CD14-positive monocyte (primary cell): ENCODE measurements around the gene FAM169A. TPM values are rescaled to one million over a fixed set of nuclear protein-coding genes. Genes with fewer than 3 reads are reported as not detected.
"Not testable (repeated sequence)": the region's sequence is repeated elsewhere in the genome, so short reads cannot be mapped to it uniquely, and the experiment has no call there.

Experiments used
- DNase-seq, 3 donors: peaks; one replicate each; pipeline ENCODE4 v3.0.0-alpha.2; 2011 to 2022
- H2AFZ ChIP-seq: 2 replicates; pipeline ENCODE4 v1.6.0; 2012; ENCODE audit warnings: mild to moderate bottlenecking, low read depth, low read length, inconsistent platforms; ENCODE audit not compliant: insufficient read depth, poor library complexity, severe bottlenecking
- H3K27ac ChIP-seq, 2 donors: 1 replicate in 1 of 2; 2 replicates in 1 of 2; pipeline ENCODE4 v1.5.1; 2012 to 2013; ENCODE audit warnings: low read length in 2 of 2, control low read depth in 1 of 2, inconsistent platforms in 1 of 2, low read depth in 1 of 2, mild to moderate bottlenecking in 1 of 2
- H3K27me3 ChIP-seq, 2 donors: one replicate each; pipeline versions ENCODE4 v1.6.0 to v1.6.1; 2011 to 2013; ENCODE audit warnings: low read length in 2 of 2; ENCODE audit not compliant: control insufficient read depth in 2 of 2, insufficient read depth in 2 of 2
- H3K36me3 ChIP-seq, 2 donors: replicated peaks in 1 of 2; 1 replicate in 1 of 2; 2 replicates in 1 of 2; pipeline versions ENCODE4 v1.5.1 to v1.6.1; 2012 to 2013; ENCODE audit warnings: low read length in 2 of 2, control low read depth in 1 of 2, inconsistent platforms in 1 of 2, mild to moderate bottlenecking in 1 of 2; ENCODE audit not compliant: insufficient read depth in 2 of 2, control insufficient read depth in 1 of 2
- H3K4me1 ChIP-seq, 2 donors: 1 replicate in 1 of 2; 2 replicates in 1 of 2; pipeline versions ENCODE4 v1.5.1 to v1.6.1; 2012 to 2013; ENCODE audit warnings: low read length in 2 of 2, control low read depth in 1 of 2, inconsistent platforms in 1 of 2, mild to moderate bottlenecking in 1 of 2, moderate library complexity in 1 of 2; ENCODE audit not compliant: insufficient read depth in 2 of 2, control insufficient read depth in 1 of 2
- H3K4me2 ChIP-seq: replicated peaks from 2 replicates; pipeline ENCODE3; 2012; ENCODE audit warnings: low read length, moderate library complexity, mild to moderate bottlenecking; ENCODE audit not compliant: poor library complexity, severe bottlenecking; ENCODE audit errors: extremely low read depth
- H3K4me3 ChIP-seq, 3 experiments: fragments of 200-600 bp in 1 of 3; sonication (generic) in 1 of 3; replicated peaks in 1 of 3; 1 replicate in 2 of 3; 2 replicates in 1 of 3; pipeline ENCODE4 v1.5.1; 2011 to 2013; ENCODE audit warnings: low read length in 3 of 3, mild to moderate bottlenecking in 3 of 3, control low read depth in 2 of 3, low read depth in 2 of 3, inconsistent platforms in 1 of 3, moderate library complexity in 1 of 3
- H3K79me2 ChIP-seq: 2 replicates; pipeline ENCODE4 v1.6.0; 2012; ENCODE audit warnings: mild to moderate bottlenecking, control low read depth, inconsistent platforms, low read length, moderate library complexity; ENCODE audit not compliant: insufficient read depth
- H3K9ac ChIP-seq: 2 replicates; pipeline ENCODE4 v1.6.0; 2017; ENCODE audit warnings: low read length, mild to moderate bottlenecking; ENCODE audit not compliant: insufficient read depth, poor library complexity, severe bottlenecking
- H3K9me3 ChIP-seq, 2 donors: replicated peaks in 1 of 2; 1 replicate in 1 of 2; 2 replicates in 1 of 2; pipeline versions ENCODE4 v1.5.1 to v1.6.1; 2012 to 2013; ENCODE audit warnings: low read length in 2 of 2, control low read depth in 1 of 2; ENCODE audit not compliant: control insufficient read depth in 1 of 2, insufficient read depth in 1 of 2
- H4K20me1 ChIP-seq: 2 replicates; pipeline ENCODE4 v1.6.0; 2012; ENCODE audit warnings: mild to moderate bottlenecking, low read length, control low read depth, moderate library complexity; ENCODE audit not compliant: insufficient read depth
- H3K27ac Mint-ChIP-seq, 7 donors: one replicate each; pipeline ENCODE4 v1.8.0; 2020; ENCODE audit warnings: mild to moderate bottlenecking in 7 of 7, mixed read lengths in 7 of 7, moderate library complexity in 6 of 7, inconsistent platforms in 2 of 7
- H3K27me3 Mint-ChIP-seq, 3 donors: one replicate each; pipeline ENCODE4 v1.8.0; 2021 to 2022; ENCODE audit warnings: low read depth in 3 of 3, mild to moderate bottlenecking in 3 of 3, mixed read lengths in 3 of 3, moderate library complexity in 3 of 3, inconsistent platforms in 1 of 3
- H3K36me3 Mint-ChIP-seq, 2 donors: one replicate each; pipeline ENCODE4 v1.8.0; 2020; ENCODE audit warnings: mixed read lengths in 2 of 2, inconsistent platforms in 1 of 2, mild to moderate bottlenecking in 1 of 2
- H3K4me1 Mint-ChIP-seq: one replicate; pipeline ENCODE4 v1.8.0; 2020; ENCODE audit warnings: mild to moderate bottlenecking, mixed read lengths
- H3K4me3 Mint-ChIP-seq, 2 donors: one replicate each; pipeline ENCODE4 v1.8.0; 2020; ENCODE audit warnings: mild to moderate bottlenecking in 2 of 2, mixed read lengths in 2 of 2, moderate library complexity in 1 of 2
- H3K9me3 Mint-ChIP-seq, 7 donors: one replicate each; pipeline ENCODE4 v1.8.0; 2020 to 2022; ENCODE audit warnings: mixed read lengths in 7 of 7, mild to moderate bottlenecking in 6 of 7, moderate library complexity in 6 of 7, inconsistent platforms in 2 of 7
- CTCF ChIP-seq: fragments of 200-600 bp; IDR thresholded peaks from one replicate; pipeline ENCODE4 v1.8.0; 2022; ENCODE audit warnings: antibody characterized with exemption, mild to moderate bottlenecking
- WGBS: methylation state at CpG from one replicate; pipeline ENCODE4 v1.1.5; 2013; ENCODE audit warnings: missing lambda C conversion rate; ENCODE audit not compliant: insufficient coverage; 5-methylcytosine and 5-hydroxymethylcytosine counted together
- intact Hi-C, 2 donors: fragments of 100-400 bp; cut with micrococcal nuclease; formaldehyde crosslinking; loops; one replicate each; pipeline versions ENCODE4 v1.15.0 to v1.15.1; 2023
- polyA plus RNA-seq, 3 donors: library from polyadenylated mRNA; depleted of rRNA in 1 of 3; unstranded in 2 of 3; stranded (reverse) in 1 of 3; fragments of 300-500 nt in 2 of 3; fragments of >200 nt in 1 of 3; fragmentation: Illumina TruSeq in 2 of 3; gene quantifications; 1 replicate in 2 of 3; 2 replicates in 1 of 3; pipeline ENCODE4 v1.2.3, GENCODE V29; 2012 to 2021

FAM169A gene
- polyA plus RNA-seq, 3 donors = not detected

GRCh38 chr5:74873525-74874249, 7.5 kb upstream of the FAM169A start:
- Mint-ChIP-seq H3K36me3 (no peaks in the 10 kb centered on the region), H3K4me3 (no peak overlapping the region), H3K9me3 (peaks cover 0 to 4% (median 0%) of the 10 kb centered on the region in 7 donors), H3K27ac (no peak overlapping the region), H3K27me3 (peaks cover 3 to 18% (median 6%) of the 10 kb centered on the region in 3 donors), H3K4me1 (no peaks in the 10 kb centered on the region)
- Histone ChIP-seq H3K36me3 (no peaks in the 10 kb centered on the region), H3K27ac (no peak overlapping the region), H3K79me2 (no peaks in the 10 kb centered on the region), H3K9me3 (no peaks in the 10 kb centered on the region), H3K4me2 (no peak overlapping the region), H4K20me1 (no peaks in the 10 kb centered on the region), H3K4me3 (no peak overlapping the region), H3K4me1 (no peaks in the 10 kb centered on the region), H2AFZ (no peak overlapping the region), H3K9ac (no peak overlapping the region), H3K27me3 (no peaks in the 10 kb centered on the region)
- no CpG with 5 or more reads among the region's 3 CpGs for WGBS
- intact Hi-C loops = no loop called here
- DNase-seq = no peak
- no peak for TF ChIP-seq CTCF

- Histone ChIP-seq H2AFZ (no peak overlapping the region), H3K9me3 (peaks cover 0 to 2% of the 10 kb centered on the region in 2 donors), H3K4me3 (no peak overlapping the region), H3K27me3 (peaks cover 8 to 23% of the 10 kb centered on the region in 2 donors), H4K20me1 (no peaks in the 10 kb centered on the region), H3K79me2 (no peaks in the 10 kb centered on the region), H3K9ac (no peak overlapping the region), H3K36me3 (no peaks in the 10 kb centered on the region), H3K27ac (no peak overlapping the region), H3K4me2 (no peak overlapping the region), H3K4me1 (peaks cover 7 to 11% of the 10 kb centered on the region in 2 donors)
- H3K9me3 Mint-ChIP-seq = peaks cover 0 to 10% (median 2%) of the 10 kb centered on the region in 7 donors
- peaks cover 7% of the 10 kb centered on the region for H3K4me1 Mint-ChIP-seq
- peaks cover 0 to 2% of the 10 kb centered on the region in 2 donors for H3K36me3 Mint-ChIP-seq
- no peak for DNase-seq
- no peak for TF ChIP-seq CTCF
- no peak overlapping the region for H3K27ac Mint-ChIP-seq
- no peak overlapping the region for H3K4me3 Mint-ChIP-seq
- WGBS = no CpG with 5 or more reads among the region's 3 CpGs
- intact Hi-C loops = no loop called here
- H3K27me3 Mint-ChIP-seq = peaks cover 24 to 39% (median 34%) of the 10 kb centered on the region in 3 donors
Observed at GRCh38 chr5:74870299-74871067, 4.3 kb upstream of the FAM169A start.

- H4K20me1 ChIP-seq, H3K36me3 ChIP-seq, H3K4me3 ChIP-seq, H3K27ac ChIP-seq, H2AFZ ChIP-seq, H3K9me3 ChIP-seq, DNase-seq, H3K36me3 Mint-ChIP-seq, H3K79me2 ChIP-seq, intact Hi-C loops, H3K4me3 Mint-ChIP-seq, H3K27ac Mint-ChIP-seq, H3K9ac ChIP-seq, H3K4me2 ChIP-seq: not testable (repeated sequence)
- H3K9me3 Mint-ChIP-seq = peaks cover 0 to 15% (median 3%) of the 10 kb centered on the region in 7 donors
- peaks cover 16 to 34% of the 10 kb centered on the region in 2 donors for H3K27me3 ChIP-seq
- H3K4me1 ChIP-seq = peaks cover 12 to 16% of the 10 kb centered on the region in 2 donors
- no CpG with 5 or more reads among the region's 10 CpGs for WGBS
- peaks cover 34 to 50% (median 44%) of the 10 kb centered on the region in 3 donors for H3K27me3 Mint-ChIP-seq
- H3K4me1 Mint-ChIP-seq = peaks cover 16% of the 10 kb centered on the region
Observed at GRCh38 chr5:74869414-74869813, 3.2 kb upstream of the FAM169A start.
